Adrenal gland (tissue), 5 donors: ENCODE results near the gene WT1.

Experiments used
- CTCF ChIP-seq, 6 experiments: fragments of 450-650 bp in 4 of 6; fragments of 200-600 bp in 2 of 6; sonication (generic) in 1 of 6; IDR thresholded peaks; 1 replicate in 5 of 6; 2 replicates in 1 of 6; pipeline versions ENCODE4 v1.5.1 to v1.8.0; 2016 to 2021; ENCODE audit warnings: antibody characterized with exemption in 6 of 6, mild to moderate bottlenecking in 2 of 6, moderate library complexity in 1 of 6
- POLR2A ChIP-seq, 2 donors: fragments of 450-650 bp; IDR thresholded peaks; one replicate each; pipeline ENCODE4 v1.6.1; 2017; ENCODE audit warnings: antibody characterized with exemption in 2 of 2, mild to moderate bottlenecking in 2 of 2, moderate library complexity in 1 of 2
- donor health status: DM: no; HTN: no; CAD: no.

- TF ChIP-seq CTCF (IDR thresholded peaks at IDR 0.05): no peak
- no peak for TF ChIP-seq POLR2A (IDR thresholded peaks at IDR 0.05)
Measured at GRCh38 chr11:32448232-32448631, 12.9 kb upstream of the WT1 start.
